KMS-11 (cell line): ENCODE data around the gene TNNT3.

Experiments
- H2AFZ ChIP-seq: fragments of 200-600 bp; sonication (generic); 2 replicates; pipeline ENCODE4 v1.6.1; 2016; ENCODE audit warnings: antibody characterized with exemption, mixed run types, low read depth
- H3K27ac ChIP-seq: fragments of 200-600 bp; sonication (generic); 2 replicates; pipeline ENCODE4 v1.6.1; 2016; ENCODE audit warnings: mild to moderate bottlenecking, mixed run types
- H3K27me3 ChIP-seq: fragments of 200-600 bp; sonication (generic); 2 replicates; pipeline ENCODE4 v1.6.1; 2017; ENCODE audit warnings: mild to moderate bottlenecking, low read depth, mixed run types, moderate library complexity; ENCODE audit not compliant: insufficient read depth
- H3K36me3 ChIP-seq: fragments of 200-600 bp; sonication (generic); 2 replicates; pipeline ENCODE4 v1.6.1; 2017; ENCODE audit warnings: mild to moderate bottlenecking, mixed run types; ENCODE audit not compliant: insufficient read depth
- H3K4me1 ChIP-seq: fragments of 200-600 bp; sonication (generic); 2 replicates; pipeline ENCODE4 v1.6.1; 2016; ENCODE audit warnings: mild to moderate bottlenecking, low read depth, mixed run types; ENCODE audit not compliant: poor library complexity, severe bottlenecking
- H3K4me2 ChIP-seq: fragments of 200-600 bp; sonication (generic); 2 replicates; pipeline ENCODE4 v1.7.0; 2016; ENCODE audit warnings: mild to moderate bottlenecking, mixed run types
- H3K4me3 ChIP-seq: fragments of 200-600 bp; sonication (generic); IDR thresholded peaks from 2 replicates; pipeline ENCODE4 v1.6.1; 2017; ENCODE audit warnings: low read depth, low read length, mixed read lengths; ENCODE audit not compliant: insufficient read depth
- H3K79me2 ChIP-seq: fragments of 200-600 bp; sonication (generic); 2 replicates; pipeline ENCODE4 v1.6.1; 2016; ENCODE audit warnings: low read depth, mixed run types; ENCODE audit not compliant: insufficient read depth
- H3K9ac ChIP-seq: fragments of 200-600 bp; sonication (generic); 2 replicates; pipeline ENCODE4 v1.6.1; 2016; ENCODE audit warnings: mild to moderate bottlenecking, mixed run types
- H4K20me1 ChIP-seq: fragments of 200-600 bp; sonication (generic); 2 replicates; pipeline ENCODE4 v1.6.1; 2016; ENCODE audit warnings: mild to moderate bottlenecking, mixed run types; ENCODE audit not compliant: insufficient read depth
- CTCF ChIP-seq: fragments of 200-600 bp; sonication (generic); conservative IDR thresholded peaks from 2 replicates; pipeline ENCODE4 v1.6.1; 2017; ENCODE audit warnings: low read depth, mild to moderate bottlenecking, antibody characterized with exemption, low read length, moderate library complexity, mixed read lengths

Gene TNNT3

GRCh38 chr11:1915795-1916131 is 3.7 kb upstream of the TNNT3 start:
- no peaks in the 10 kb centered on the region for H4K20me1 ChIP-seq
- H3K79me2 ChIP-seq = no peaks in the 10 kb centered on the region
- no peak overlapping the region for H2AFZ ChIP-seq
- H3K4me2 ChIP-seq = no peak overlapping the region
- H3K27ac ChIP-seq = no peak overlapping the region
- H3K4me3 ChIP-seq = no peak overlapping the region
- no peaks in the 10 kb centered on the region for H3K4me1 ChIP-seq
- no peaks in the 10 kb centered on the region for H3K36me3 ChIP-seq
- no peak overlapping the region for H3K9ac ChIP-seq
- peaks cover 63% of the 10 kb centered on the region for H3K27me3 ChIP-seq
- no peak for TF ChIP-seq CTCF

DNA sequence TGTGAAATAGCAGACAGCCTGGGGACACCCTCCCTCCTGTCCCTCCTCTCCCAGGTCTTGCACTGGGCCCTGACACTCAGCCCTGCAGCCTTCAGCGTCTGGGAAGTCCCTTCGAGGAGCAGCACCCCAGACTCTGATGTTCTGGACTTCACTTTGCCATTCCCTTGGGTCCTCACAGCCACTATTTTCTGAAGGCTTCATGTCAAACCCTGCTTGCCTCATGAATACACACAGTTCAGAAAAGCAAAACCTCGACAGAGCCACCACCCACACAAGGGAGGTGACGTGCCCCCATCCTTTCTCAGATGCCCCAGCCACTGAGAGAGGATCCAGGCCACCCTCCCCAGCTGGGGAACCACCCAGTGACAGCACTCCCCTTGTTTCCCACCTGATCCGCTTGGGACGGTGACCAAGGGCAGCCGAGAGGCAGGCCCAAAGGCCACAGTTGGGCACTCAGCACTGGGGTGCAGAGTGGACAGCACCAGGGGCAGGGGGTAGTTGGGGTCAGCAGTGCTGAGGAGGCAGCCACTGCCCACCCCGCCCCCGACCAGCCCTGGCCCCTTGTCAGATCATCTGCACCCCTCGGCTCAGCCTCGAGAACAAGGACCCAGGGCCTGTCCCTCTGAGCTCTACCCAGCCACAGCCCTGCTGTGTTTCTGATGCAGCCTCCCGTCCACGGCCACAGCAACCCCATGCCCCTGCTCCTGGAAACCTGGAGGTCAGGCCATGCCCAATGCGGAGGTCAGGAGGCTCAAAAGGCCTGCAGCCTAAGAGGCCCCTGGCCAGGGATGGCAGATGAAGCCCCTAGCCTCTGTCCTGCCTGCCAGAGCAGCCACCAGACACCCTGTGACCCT is 3.1 kb upstream of the TNNT3 start:
- Histone ChIP-seq H3K79me2 (no peaks in the 10 kb centered on the region), H3K4me3 (no peak overlapping the region), H3K27me3 (peaks cover 63% of the 10 kb centered on the region), H3K4me2 (no peak overlapping the region), H3K27ac (no peak overlapping the region), H3K9ac (no peak overlapping the region), H3K4me1 (no peaks in the 10 kb centered on the region), H3K36me3 (no peaks in the 10 kb centered on the region), H4K20me1 (no peaks in the 10 kb centered on the region), H2AFZ (no peak overlapping the region)
- no peak for TF ChIP-seq CTCF

DNA sequence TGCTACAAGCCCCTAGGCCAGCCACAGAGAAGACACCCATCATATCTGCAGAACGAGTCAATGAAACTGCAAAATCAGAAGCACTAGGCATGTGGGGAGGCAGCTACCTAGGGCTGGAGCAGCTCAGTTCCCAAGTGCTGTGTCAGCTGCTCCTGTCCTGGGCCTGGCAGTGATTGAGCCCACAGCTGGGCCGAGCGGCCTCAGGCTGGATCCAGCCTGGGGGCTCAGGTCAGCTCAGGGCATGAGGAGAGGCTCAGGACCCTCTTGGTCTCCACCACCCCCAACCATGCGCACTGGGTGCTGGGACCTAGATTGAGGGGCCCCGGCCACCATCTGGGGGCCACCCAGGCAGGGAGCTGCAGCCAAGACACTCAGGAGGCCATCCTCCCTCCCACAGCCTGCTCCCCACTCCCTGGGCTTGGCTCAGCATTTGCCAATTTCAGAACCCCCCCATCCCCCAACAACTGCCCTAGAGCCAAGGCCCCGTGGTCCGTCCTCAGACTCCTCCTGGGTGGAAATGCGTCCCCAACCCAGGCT is 2.4 kb upstream of the TNNT3 start:
- H3K79me2 ChIP-seq = no peaks in the 10 kb centered on the region
- H3K27ac ChIP-seq = no peak overlapping the region
- H2AFZ ChIP-seq = no peak overlapping the region
- H3K4me2 ChIP-seq = no peak overlapping the region
- no peaks in the 10 kb centered on the region for H3K36me3 ChIP-seq
- peaks cover 63% of the 10 kb centered on the region for H3K27me3 ChIP-seq
- no peaks in the 10 kb centered on the region for H3K4me1 ChIP-seq
- H4K20me1 ChIP-seq = no peaks in the 10 kb centered on the region
- no peak for TF ChIP-seq CTCF
- no peak overlapping the region for H3K9ac ChIP-seq
- H3K4me3 ChIP-seq = no peak overlapping the region

DNA sequence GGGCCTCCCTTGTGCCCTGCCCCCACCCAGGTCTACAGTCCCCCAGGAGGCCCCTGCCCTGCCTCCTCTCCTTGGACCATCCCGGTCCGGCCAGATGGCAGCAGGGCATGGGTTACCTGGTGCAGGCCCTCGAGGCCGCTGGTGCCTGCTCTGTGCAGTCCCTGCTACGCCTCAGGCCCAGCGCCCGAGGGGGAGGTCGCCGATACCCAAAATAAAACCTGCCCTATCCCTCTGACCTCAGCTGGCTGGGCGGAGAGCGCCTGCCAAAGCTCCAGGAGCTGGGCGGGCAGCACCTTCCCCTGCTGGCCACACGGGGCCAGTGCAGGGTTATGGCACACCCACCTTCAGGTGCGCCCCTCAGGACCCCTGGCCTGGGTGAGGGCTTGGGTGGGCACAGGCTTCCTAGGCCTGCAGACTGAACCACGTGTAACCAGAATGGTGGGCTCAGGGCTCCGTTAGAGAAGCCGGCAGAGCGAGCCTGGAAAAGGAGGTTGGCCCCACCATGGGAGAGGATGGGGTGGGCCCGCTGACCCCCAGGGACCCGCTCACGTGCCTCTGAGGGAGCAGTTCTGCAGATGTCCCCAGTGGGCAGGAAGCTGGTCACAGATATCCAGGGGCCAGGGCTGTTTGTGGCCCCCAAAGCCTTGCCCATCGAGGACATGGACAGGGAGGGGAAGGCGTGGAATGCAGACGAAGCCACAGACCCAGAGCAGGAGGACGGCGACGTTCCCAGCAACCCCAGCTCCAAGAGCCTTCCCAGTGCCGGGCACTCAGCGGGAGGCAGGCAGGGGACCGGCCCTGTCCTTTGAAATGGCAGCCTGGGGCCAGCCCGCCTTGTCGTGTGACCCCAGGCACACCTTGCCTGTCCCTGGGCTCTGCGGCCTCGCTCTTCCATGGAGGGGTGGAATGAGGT is 1.7 kb upstream of the TNNT3 start:
- Histone ChIP-seq H3K27ac (no peak overlapping the region), H3K4me1 (no peaks in the 10 kb centered on the region), H3K27me3 (peaks cover 61% of the 10 kb centered on the region), H2AFZ (no peak overlapping the region), H4K20me1 (no peaks in the 10 kb centered on the region), H3K36me3 (no peaks in the 10 kb centered on the region), H3K79me2 (no peaks in the 10 kb centered on the region), H3K9ac (no peak overlapping the region), H3K4me3 (no peak overlapping the region), H3K4me2 (no peak overlapping the region)
- 0 out of 2 replicates have a peak, but pooled peaks have one; percentile 25 for TF ChIP-seq CTCF
